ENCODE measurements around the gene HDAC4. TPM values are rescaled to one million over a fixed set of nuclear protein-coding genes. Genes with fewer than 3 reads are reported as not detected.

The HDAC4 gene
- total RNA-seq, 1 donor from 2014 or later = 11.8 TPM

GRCh38 chr2:239245872-239246721 lies 154.7 kb downstream of the HDAC4 start:
- H3K4me1 Mint-ChIP-seq (ENCODE audit: low read depth, unreplicated experiment) = peaks cover 18% of the 10 kb centered on the region
- peaks cover 5% of the 10 kb centered on the region for H3K9me3 Mint-ChIP-seq (ENCODE audit: unreplicated experiment)
- Histone ChIP-seq H4K20me1 (ENCODE audit: insufficient read depth, low read length) (peaks cover 10% of the 10 kb centered on the region), H3K9me3 (ENCODE audit: insufficient read depth, low read depth, low read length) (no peaks in the 10 kb centered on the region), H3K4me2 (ENCODE audit: low read length) (no peak overlapping the region), H3K9ac (ENCODE audit: low read length) (no peak overlapping the region), H2AFZ (ENCODE audit: low read depth, low read length) (no peak overlapping the region), H3K36me3 (ENCODE audit: insufficient read depth, low read length) (no peaks in the 10 kb centered on the region), H3K27ac (ENCODE audit: low read depth, low read length) (no peak overlapping the region), H3K79me2 (ENCODE audit: insufficient read depth, low read length) (peaks cover 4% of the 10 kb centered on the region), H3K4me1 (ENCODE audit: insufficient read depth, low read length) (peaks cover 14% of the 10 kb centered on the region), H3K4me3 (ENCODE audit: insufficient read depth, low read depth, low read length) (no peak overlapping the region), H3K27me3 (ENCODE audit: insufficient read depth, low read length) (no peaks in the 10 kb centered on the region)
- no peak for FAIRE-seq
- H3K27ac Mint-ChIP-seq (ENCODE audit: unreplicated experiment) = no peak overlapping the region
- DNase-seq (ENCODE audit: low read depth) = peak; percentile 19
- TF ChIP-seq, protein P1, sequence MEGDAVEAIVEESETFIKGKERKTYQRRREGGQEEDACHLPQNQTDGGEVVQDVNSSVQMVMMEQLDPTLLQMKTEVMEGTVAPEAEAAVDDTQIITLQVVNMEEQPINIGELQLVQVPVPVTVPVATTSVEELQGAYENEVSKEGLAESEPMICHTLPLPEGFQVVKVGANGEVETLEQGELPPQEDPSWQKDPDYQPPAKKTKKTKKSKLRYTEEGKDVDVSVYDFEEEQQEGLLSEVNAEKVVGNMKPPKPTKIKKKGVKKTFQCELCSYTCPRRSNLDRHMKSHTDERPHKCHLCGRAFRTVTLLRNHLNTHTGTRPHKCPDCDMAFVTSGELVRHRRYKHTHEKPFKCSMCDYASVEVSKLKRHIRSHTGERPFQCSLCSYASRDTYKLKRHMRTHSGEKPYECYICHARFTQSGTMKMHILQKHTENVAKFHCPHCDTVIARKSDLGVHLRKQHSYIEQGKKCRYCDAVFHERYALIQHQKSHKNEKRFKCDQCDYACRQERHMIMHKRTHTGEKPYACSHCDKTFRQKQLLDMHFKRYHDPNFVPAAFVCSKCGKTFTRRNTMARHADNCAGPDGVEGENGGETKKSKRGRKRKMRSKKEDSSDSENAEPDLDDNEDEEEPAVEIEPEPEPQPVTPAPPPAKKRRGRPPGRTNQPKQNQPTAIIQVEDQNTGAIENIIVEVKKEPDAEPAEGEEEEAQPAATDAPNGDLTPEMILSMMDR (IDR thresholded peaks at IDR 0.05; ENCODE audit: insufficient read depth, low read depth, low read length) = no peak
- no peak for TF ChIP-seq EZH2 (IDR thresholded peaks at IDR 0.05; ENCODE audit: insufficient read depth, low read length)
- H3K36me3 Mint-ChIP-seq (ENCODE audit: low read depth, unreplicated experiment) = no peaks in the 10 kb centered on the region
- H3K4me3 Mint-ChIP-seq (ENCODE audit: unreplicated experiment) = no peak overlapping the region
- no peaks in the 10 kb centered on the region for H3K27me3 Mint-ChIP-seq (ENCODE audit: low read depth, unreplicated experiment)

DNA sequence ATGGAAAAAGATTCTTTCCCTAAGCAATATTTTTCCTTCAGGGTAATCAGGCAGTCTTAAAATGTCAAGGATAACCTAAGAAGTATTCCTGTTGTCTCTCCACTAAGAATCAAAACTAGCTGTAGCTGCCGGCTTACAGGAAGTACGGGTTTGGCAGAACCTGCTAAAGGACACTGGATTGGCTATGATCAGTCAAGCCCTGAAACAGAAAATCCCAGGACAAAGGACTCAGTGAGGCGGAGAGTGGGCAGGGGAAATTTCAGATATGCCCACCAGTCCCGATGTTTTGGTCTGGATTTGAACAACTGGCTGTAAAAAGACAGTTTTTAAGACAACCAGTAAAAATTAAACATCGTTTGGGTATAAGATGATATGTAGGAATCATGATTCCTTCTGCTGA lies 155.7 kb downstream of the HDAC4 start:
- no peak for FAIRE-seq
- Histone ChIP-seq H3K4me2 (ENCODE audit: low read length) (no peak overlapping the region), H3K4me3 (ENCODE audit: insufficient read depth, low read depth, low read length) (no peak overlapping the region), H3K9me3 (ENCODE audit: insufficient read depth, low read depth, low read length) (no peaks in the 10 kb centered on the region), H3K36me3 (ENCODE audit: insufficient read depth, low read length) (no peaks in the 10 kb centered on the region), H4K20me1 (ENCODE audit: insufficient read depth, low read length) (peaks cover 12% of the 10 kb centered on the region), H3K27ac (ENCODE audit: low read depth, low read length) (no peak overlapping the region), H2AFZ (ENCODE audit: low read depth, low read length) (no peak overlapping the region), H3K4me1 (ENCODE audit: insufficient read depth, low read length) (peaks cover 14% of the 10 kb centered on the region), H3K9ac (ENCODE audit: low read length) (no peak overlapping the region), H3K79me2 (ENCODE audit: insufficient read depth, low read length) (peaks cover 4% of the 10 kb centered on the region), H3K27me3 (ENCODE audit: insufficient read depth, low read length) (no peaks in the 10 kb centered on the region)
- no peak for TF ChIP-seq EZH2 (IDR thresholded peaks at IDR 0.05; ENCODE audit: insufficient read depth, low read length)
- TF ChIP-seq, protein P1 (IDR thresholded peaks at IDR 0.05; ENCODE audit: insufficient read depth, low read depth, low read length) = no peak
- Mint-ChIP-seq H3K4me3 (ENCODE audit: unreplicated experiment) (no peak overlapping the region), H3K4me1 (ENCODE audit: low read depth, unreplicated experiment) (peaks cover 18% of the 10 kb centered on the region), H3K27me3 (ENCODE audit: low read depth, unreplicated experiment) (no peaks in the 10 kb centered on the region), H3K9me3 (ENCODE audit: unreplicated experiment) (peaks cover 5% of the 10 kb centered on the region), H3K27ac (ENCODE audit: unreplicated experiment) (no peak overlapping the region), H3K36me3 (ENCODE audit: low read depth, unreplicated experiment) (no peaks in the 10 kb centered on the region)
- DNase-seq (ENCODE audit: low read depth) = no peak

DNA sequence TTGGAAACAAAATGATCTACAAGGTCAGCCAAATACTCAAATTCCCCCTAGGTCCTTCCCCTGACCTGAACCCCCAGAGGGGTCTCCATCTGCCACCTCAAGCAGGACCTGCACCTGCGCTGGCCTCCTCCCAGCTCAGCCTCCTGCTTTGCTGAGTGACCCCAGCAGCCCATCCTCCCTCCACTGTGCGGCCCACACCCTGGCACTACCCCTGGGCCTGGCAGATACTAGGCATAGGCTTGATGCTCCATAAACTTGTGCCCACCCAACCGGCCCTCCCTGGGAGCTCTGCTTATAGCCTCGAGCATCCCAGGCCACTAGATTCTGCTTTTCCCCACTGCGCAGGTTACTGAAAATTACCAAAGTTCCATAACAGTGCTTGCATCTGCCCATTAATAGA lies 156.2 kb downstream of the HDAC4 start:
- Mint-ChIP-seq H3K27me3 (ENCODE audit: low read depth, unreplicated experiment) (no peaks in the 10 kb centered on the region), H3K4me1 (ENCODE audit: low read depth, unreplicated experiment) (peaks cover 18% of the 10 kb centered on the region), H3K9me3 (ENCODE audit: unreplicated experiment) (peaks cover 5% of the 10 kb centered on the region), H3K4me3 (ENCODE audit: unreplicated experiment) (no peak overlapping the region), H3K27ac (ENCODE audit: unreplicated experiment) (no peak overlapping the region), H3K36me3 (ENCODE audit: low read depth, unreplicated experiment) (no peaks in the 10 kb centered on the region)
- no peak overlapping the region for H2AFZ ChIP-seq (ENCODE audit: low read depth, low read length)
- H3K9ac ChIP-seq (ENCODE audit: low read length) = no peak overlapping the region
- no peak overlapping the region for H3K4me2 ChIP-seq (ENCODE audit: low read length)
- peaks cover 4% of the 10 kb centered on the region for H3K79me2 ChIP-seq (ENCODE audit: insufficient read depth, low read length)
- no peak for TF ChIP-seq EZH2 (IDR thresholded peaks at IDR 0.05; ENCODE audit: insufficient read depth, low read length)
- TF ChIP-seq, protein P1 (IDR thresholded peaks at IDR 0.05; ENCODE audit: insufficient read depth, low read depth, low read length) = no peak
- H4K20me1 ChIP-seq (ENCODE audit: insufficient read depth, low read length) = peaks cover 17% of the 10 kb centered on the region
- no peak overlapping the region for H3K4me3 ChIP-seq (ENCODE audit: insufficient read depth, low read depth, low read length)
- H3K36me3 ChIP-seq (ENCODE audit: insufficient read depth, low read length) = no peaks in the 10 kb centered on the region
- no peaks in the 10 kb centered on the region for H3K9me3 ChIP-seq (ENCODE audit: insufficient read depth, low read depth, low read length)
- H3K4me1 ChIP-seq (ENCODE audit: insufficient read depth, low read length) = peaks cover 12% of the 10 kb centered on the region
- no peak overlapping the region for H3K27ac ChIP-seq (ENCODE audit: low read depth, low read length)
- DNase-seq (ENCODE audit: low read depth) (no peak), FAIRE-seq (no peak)
- no peaks in the 10 kb centered on the region for H3K27me3 ChIP-seq (ENCODE audit: insufficient read depth, low read length)
